ENCODE results near the gene PELO.

PELO gene

GRCh38 chr5:52772668-52773067 is 15.0 kb upstream of the PELO start:
- Histone ChIP-seq H3K27me3 (ENCODE audit: low read length) (no peaks in the 10 kb centered on the region), H3K9me3 (ENCODE audit: insufficient read depth, low read length) (no peaks in the 10 kb centered on the region), H3K4me2 (ENCODE audit: low read depth, low read length, poor library complexity, severe bottlenecking) (no peak overlapping the region), H3K79me2 (ENCODE audit: insufficient read depth, low read length) (no peaks in the 10 kb centered on the region), H3K27ac (ENCODE audit: low read depth, low read length) (no peak overlapping the region), H3K4me3 (ENCODE audit: insufficient read depth, low read length, poor library complexity, severe bottlenecking) (no peak overlapping the region), H3K9ac (ENCODE audit: low read length) (no peak overlapping the region), H3F3A (ENCODE audit: insufficient read depth) (no peaks in the 10 kb centered on the region), H2AFZ (ENCODE audit: low read depth, low read length, severe bottlenecking) (no peak overlapping the region), H3K9me2 (replicated peaks; ENCODE audit: insufficient read depth, low read length) (no peaks in the 10 kb centered on the region), H3K36me3 (ENCODE audit: low read length) (no peaks in the 10 kb centered on the region), H4K20me1 (ENCODE audit: low read depth, low read length) (no peaks in the 10 kb centered on the region)
- TF ChIP-seq EZH2phosphoT487 (conservative IDR thresholded peaks at IDR 0.05; ENCODE audit: low read length) (no peak), CTCF (IDR thresholded peaks at IDR 0.05; ENCODE audit: insufficient read depth, low read length, poor library complexity, severe bottlenecking) (no peak)

DNA sequence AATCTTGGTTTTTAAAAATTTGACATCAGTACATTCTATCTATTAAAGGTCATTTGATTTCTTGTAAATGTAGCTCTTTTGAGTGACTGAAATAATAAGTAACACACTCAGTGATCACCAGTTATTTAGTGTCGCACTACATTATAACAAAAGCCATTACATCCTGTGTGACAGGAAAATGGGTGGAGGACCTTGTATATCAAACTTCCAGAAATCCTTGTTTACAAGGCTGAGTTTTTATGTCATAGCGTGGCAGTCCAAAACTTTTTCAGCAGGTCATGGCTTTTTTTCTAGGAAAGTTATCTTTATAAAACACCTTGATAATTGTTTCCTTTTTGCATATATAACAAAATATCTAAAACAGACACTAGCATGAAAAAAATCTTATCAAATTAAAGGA is 14.4 kb upstream of the PELO start:
- Histone ChIP-seq H3K79me2 (ENCODE audit: insufficient read depth, low read length) (no peaks in the 10 kb centered on the region), H4K20me1 (ENCODE audit: low read depth, low read length) (no peaks in the 10 kb centered on the region), H3K4me3 (ENCODE audit: insufficient read depth, low read length, poor library complexity, severe bottlenecking) (no peak overlapping the region), H3K36me3 (ENCODE audit: low read length) (no peaks in the 10 kb centered on the region), H3K4me2 (ENCODE audit: low read depth, low read length, poor library complexity, severe bottlenecking) (no peak overlapping the region), H3K9me3 (ENCODE audit: insufficient read depth, low read length) (no peaks in the 10 kb centered on the region), H3K9me2 (replicated peaks; ENCODE audit: insufficient read depth, low read length) (no peaks in the 10 kb centered on the region), H3K9ac (ENCODE audit: low read length) (no peak overlapping the region), H2AFZ (ENCODE audit: low read depth, low read length, severe bottlenecking) (no peak overlapping the region), H3F3A (ENCODE audit: insufficient read depth) (no peaks in the 10 kb centered on the region), H3K27ac (ENCODE audit: low read depth, low read length) (no peak overlapping the region), H3K27me3 (ENCODE audit: low read length) (no peaks in the 10 kb centered on the region)
- TF ChIP-seq CTCF (IDR thresholded peaks at IDR 0.05; ENCODE audit: insufficient read depth, low read length, poor library complexity, severe bottlenecking) (no peak), EZH2phosphoT487 (conservative IDR thresholded peaks at IDR 0.05; ENCODE audit: low read length) (no peak)

DNA sequence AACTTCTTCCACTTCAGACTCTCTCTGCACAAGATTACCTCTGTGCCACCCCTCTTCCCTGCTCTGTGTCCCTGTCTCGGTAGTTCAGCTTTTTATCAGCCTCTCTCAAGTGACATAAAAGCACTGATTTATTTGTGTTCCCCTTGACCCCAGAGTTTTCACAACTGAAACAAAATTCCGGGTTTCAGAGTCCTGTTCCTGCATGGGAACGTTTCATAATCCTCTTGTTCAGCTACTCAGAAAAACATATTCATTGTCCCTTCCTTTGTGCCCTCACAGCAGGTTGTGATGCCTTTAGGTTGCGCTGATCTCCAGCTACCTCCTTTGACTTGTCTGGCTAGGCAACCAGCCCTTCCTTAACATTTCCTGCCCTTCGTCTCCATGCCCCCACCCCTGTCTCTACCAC is 13.7 kb upstream of the PELO start:
- Histone ChIP-seq H3K9me2 (replicated peaks; ENCODE audit: insufficient read depth, low read length) (no peaks in the 10 kb centered on the region), H4K20me1 (ENCODE audit: low read depth, low read length) (no peaks in the 10 kb centered on the region), H3K9me3 (ENCODE audit: insufficient read depth, low read length) (no peaks in the 10 kb centered on the region), H3K4me2 (ENCODE audit: low read depth, low read length, poor library complexity, severe bottlenecking) (no peak overlapping the region), H3K27ac (ENCODE audit: low read depth, low read length) (no peak overlapping the region), H3K27me3 (ENCODE audit: low read length) (no peaks in the 10 kb centered on the region), H3K4me3 (ENCODE audit: insufficient read depth, low read length, poor library complexity, severe bottlenecking) (no peak overlapping the region), H3K9ac (ENCODE audit: low read length) (no peak overlapping the region), H3F3A (ENCODE audit: insufficient read depth) (no peaks in the 10 kb centered on the region), H3K79me2 (ENCODE audit: insufficient read depth, low read length) (no peaks in the 10 kb centered on the region), H2AFZ (ENCODE audit: low read depth, low read length, severe bottlenecking) (no peak overlapping the region), H3K36me3 (ENCODE audit: low read length) (no peaks in the 10 kb centered on the region)
- TF ChIP-seq EZH2phosphoT487 (conservative IDR thresholded peaks at IDR 0.05; ENCODE audit: low read length) (no peak), CTCF (IDR thresholded peaks at IDR 0.05; ENCODE audit: insufficient read depth, low read length, poor library complexity, severe bottlenecking) (no peak)

GRCh38 chr5:52776116-52776515 is 11.6 kb upstream of the PELO start:
- H3K4me2 ChIP-seq (ENCODE audit: low read depth, low read length, poor library complexity, severe bottlenecking), result no peak overlapping the region
- H3K9ac ChIP-seq (ENCODE audit: low read length), result no peak overlapping the region
- H2AFZ ChIP-seq (ENCODE audit: low read depth, low read length, severe bottlenecking), result no peak overlapping the region
- no peaks in the 10 kb centered on the region for H3K79me2 ChIP-seq (ENCODE audit: insufficient read depth, low read length)
- no peaks in the 10 kb centered on the region for H4K20me1 ChIP-seq (ENCODE audit: low read depth, low read length)
- TF ChIP-seq CTCF (IDR thresholded peaks at IDR 0.05; ENCODE audit: insufficient read depth, low read length, poor library complexity, severe bottlenecking) (no peak), EZH2phosphoT487 (conservative IDR thresholded peaks at IDR 0.05; ENCODE audit: low read length) (no peak)
- H3K9me2 ChIP-seq (replicated peaks; ENCODE audit: insufficient read depth, low read length), result no peaks in the 10 kb centered on the region
- H3K4me3 ChIP-seq (ENCODE audit: insufficient read depth, low read length, poor library complexity, severe bottlenecking), result no peak overlapping the region
- no peaks in the 10 kb centered on the region for H3K36me3 ChIP-seq (ENCODE audit: low read length)
- no peaks in the 10 kb centered on the region for H3F3A ChIP-seq (ENCODE audit: insufficient read depth)
- no peak overlapping the region for H3K27ac ChIP-seq (ENCODE audit: low read depth, low read length)
- H3K27me3 ChIP-seq (ENCODE audit: low read length), result no peaks in the 10 kb centered on the region
- no peaks in the 10 kb centered on the region for H3K9me3 ChIP-seq (ENCODE audit: insufficient read depth, low read length)
